NCI-H2227 (cell line): ENCODE data around the gene PDZRN4.
"Not testable (repeated sequence)": the region's sequence is repeated elsewhere in the genome, so short reads cannot be mapped to it uniquely, and the experiment has no call there.

ENCODE experiments used
- DNase-seq: peaks from one replicate; lab custom pipeline; 2025; ENCODE audit not compliant: unreplicated experiment; lab: John Stamatoyannopoulos, UW

The PDZRN4 gene

DNA sequence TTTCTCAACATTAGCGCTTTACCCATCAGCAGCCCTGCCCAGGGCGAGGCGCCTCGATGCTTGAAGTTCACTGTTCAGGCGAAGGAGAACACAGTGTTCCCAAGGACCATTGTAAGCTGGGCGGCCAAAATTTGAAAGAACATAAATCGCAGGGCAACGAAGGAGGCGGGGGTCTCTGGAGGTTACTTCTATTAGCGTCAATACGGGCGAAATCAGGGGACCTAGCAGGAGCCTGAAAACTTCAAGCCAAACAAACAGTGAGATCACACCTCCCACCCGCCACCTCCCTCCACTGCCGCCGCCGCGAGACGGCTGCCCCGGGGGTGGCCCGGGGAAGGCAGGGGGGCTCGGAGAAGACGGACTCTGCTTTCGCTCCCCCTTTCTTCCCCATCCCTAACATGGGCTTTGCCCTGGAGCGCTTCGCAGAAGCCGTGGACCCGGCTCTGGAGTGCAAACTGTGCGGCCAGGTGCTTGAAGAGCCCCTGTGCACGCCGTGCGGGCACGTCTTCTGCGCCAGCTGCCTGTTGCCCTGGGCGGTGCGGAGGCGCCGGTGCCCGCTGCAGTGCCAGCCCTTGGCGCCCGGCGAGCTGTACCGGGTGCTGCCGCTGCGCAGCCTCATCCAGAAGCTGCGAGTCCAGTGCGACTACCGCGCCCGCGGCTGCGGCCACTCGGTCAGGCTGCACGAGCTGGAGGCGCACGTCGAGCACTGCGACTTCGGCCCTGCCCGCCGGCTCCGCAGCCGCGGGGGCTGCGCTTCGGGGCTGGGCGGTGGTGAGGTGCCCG, at the start of gene PDZRN4:
Gene PDZRN4 (plus strand): TSS at position 263 of the 783 bp plus-strand sequence.
- DNase-seq = no peak

DNA sequence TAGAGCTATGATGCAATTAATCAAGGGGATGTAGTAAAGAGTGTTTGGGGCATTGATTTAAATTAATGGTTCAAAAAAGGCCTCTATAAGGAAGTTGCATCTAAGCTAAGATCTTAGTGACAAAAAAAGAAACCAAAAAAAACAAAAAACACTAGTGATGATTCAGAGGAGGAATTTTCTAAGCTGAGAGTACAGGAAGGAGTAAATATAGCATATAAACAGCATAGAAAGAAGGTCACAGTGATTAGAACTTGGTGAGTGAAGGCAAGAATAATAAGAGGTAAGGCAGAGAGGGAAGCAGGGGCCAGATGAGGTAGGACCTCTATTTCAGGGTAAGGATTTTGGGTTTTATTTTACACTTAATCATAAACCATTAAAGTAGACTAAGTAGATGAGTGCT, 48.0 kb upstream of the PDZRN4 start:
- no peak for DNase-seq

DNA sequence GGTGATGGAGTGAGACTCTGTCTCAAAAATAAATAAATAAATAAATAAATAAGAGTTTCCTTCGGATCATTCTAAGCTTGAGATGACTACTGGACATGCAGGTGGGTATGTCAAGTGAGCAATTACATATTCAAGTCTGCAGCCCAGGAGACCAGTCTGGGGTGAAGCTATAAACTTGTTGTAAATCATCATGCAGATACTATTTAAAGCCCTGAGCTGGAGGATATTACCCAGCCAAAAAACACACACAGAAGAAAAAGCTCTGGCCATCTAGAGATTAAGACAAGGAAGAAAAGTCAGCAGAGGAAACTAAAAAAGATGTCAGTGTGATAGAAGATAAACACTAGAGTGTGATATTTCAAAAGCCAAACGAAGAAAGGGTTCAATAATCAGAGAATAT, 47.0 kb upstream of the PDZRN4 start:
- no peak for DNase-seq

DNA sequence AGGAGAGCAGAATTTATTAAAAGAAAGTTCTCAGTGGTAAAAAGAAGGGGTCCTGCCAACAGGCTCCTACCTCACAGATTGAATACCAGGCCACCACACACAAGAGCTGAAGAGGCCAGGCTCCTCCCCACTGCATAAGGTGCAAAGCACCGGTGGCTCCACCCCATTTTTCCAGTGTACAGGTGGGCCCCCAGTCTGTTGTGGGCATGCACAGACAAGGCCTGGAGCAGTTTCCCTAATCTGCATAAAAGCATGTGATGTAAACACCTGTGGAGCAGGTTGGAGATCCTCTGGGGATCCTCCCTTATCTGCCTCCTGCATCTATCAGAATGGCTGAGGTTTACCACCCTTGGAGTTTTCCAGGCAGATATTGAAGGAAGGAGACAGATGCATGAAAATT, 45.7 kb upstream of the PDZRN4 start:
- DNase-seq = no peak

DNA sequence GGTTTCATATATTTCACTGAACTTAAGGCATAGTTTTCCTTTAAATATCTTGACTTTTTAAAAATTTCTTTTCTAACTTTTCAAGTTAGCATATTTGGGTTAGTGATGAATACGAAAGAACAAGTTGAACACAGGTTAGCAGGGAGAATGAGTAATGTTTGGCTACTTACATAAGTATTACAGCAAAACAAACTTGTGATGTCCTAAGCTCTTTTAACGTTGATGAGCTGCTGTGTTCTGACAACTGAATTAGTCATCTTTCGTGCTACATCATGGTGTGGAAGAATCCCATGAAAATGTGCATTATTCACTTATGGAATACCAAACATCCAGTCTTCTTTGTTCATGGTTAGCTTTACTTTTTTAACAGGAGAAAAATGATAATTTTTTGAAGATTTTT, 36.3 kb upstream of the PDZRN4 start:
- DNase-seq = no peak

DNA sequence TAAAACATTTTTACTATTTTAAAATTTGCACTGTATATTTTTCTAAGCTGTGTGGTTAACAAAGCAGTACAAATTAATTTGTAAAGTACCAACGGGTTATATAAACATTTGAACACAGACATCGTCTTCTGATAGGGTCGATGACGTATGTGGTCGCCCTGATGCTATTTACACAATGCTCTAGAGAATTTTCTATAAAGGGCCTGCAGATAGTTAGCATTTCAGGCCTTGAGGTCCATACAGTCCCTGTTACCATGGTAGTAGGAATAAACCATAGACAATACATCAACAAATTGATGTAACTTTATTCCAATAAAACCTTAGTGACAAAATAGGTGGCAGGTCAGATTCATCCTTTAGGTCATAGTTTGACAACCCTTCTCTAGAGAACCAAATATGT, 25.7 kb upstream of the PDZRN4 start:
- DNase-seq = no peak

DNA sequence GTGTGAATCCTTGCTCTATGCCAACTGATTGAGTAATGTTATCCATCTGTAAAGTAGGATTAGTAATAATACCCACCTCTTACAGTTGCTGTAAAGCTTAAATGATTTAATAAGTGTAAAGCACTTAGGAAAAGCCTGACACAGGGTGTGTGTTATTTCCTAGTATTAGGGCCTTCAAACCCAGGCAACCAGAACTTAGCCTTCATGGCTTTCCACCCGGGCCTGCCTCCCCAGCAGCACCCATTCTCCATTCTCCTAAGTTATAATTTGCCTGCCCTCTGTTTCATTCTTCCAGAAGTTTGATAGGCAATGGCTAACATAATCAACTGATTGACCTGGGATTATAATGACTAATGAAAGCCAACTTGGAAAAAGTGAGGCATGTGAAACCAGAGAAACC, 20.4 kb upstream of the PDZRN4 start:
- no peak for DNase-seq

DNA sequence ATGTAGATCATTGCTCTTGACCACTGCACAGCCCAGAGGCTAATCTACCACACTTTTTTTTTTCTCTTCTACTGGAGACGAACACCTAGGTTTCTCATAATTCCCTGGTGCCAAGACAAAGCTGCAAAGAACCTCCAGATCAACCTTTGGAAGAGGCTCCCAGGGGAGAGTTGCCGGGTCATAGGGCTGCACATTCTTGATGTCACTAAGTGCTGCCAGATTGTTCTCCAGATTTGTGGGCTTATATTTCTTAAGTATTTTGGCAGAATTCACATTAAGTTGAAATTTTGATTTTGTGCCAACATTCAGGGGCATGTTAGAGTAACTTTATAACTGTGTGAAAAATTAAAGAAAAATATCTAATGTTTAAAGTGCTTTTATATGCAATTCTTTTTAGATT, 13.5 kb upstream of the PDZRN4 start:
- DNase-seq = no peak

DNA sequence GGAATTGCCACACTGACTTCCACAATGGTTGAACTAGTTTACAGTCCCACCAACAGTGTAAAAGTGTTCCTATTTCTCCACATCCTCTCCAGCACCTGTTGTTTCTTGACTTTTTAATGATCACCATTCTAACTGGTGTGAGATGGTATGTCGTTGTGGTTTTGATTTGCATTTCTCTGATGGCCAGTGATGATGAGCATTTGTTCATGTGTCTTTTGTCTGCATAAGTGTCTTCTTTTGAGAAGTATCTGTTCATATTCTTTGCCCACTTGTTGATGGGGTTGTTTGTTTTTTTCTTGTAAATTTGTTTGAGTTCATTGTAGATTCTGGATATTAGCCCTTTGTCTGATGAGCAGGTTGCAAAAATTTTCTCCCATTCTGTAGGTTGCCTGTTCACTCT, 8.6 kb upstream of the PDZRN4 start:
- not testable (repeated sequence) for DNase-seq

DNA sequence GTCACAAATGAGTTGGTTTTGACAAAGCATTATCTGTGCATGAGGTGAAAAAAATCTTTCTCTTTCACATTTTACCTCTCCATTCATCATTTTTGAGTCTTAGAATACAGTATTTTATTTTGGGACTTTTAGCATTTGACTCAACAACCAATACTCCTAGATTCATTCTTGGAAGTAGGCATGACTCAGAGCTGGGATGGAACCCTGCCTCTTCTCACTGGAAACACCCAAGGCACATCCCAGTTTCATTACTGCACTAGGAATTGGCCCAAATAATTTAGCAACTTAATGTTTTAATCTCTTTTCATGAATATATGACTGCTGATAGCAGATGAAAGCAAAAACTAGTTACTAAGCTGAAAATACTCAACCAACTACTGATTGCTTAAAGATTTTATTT, 3.3 kb upstream of the PDZRN4 start:
- no peak for DNase-seq

DNA sequence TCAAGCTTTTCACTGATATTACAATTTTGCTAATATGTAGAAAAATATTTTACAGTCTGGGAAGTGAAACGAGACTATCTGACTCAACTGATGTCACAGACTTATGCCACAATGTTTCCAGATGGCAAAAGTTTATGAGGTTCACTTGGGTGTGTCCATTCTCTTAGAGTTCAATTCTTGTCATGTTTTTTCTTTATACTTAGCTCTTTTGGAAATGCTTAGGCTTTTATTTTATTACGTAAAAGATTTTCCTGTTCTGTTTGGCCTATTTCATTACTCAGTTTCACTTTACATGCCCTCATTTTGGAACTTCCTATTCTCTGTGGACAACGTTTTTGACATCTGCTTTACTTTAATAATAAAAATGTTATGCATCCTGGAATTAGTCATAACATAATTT, 2.1 kb upstream of the PDZRN4 start:
- no peak for DNase-seq

DNA sequence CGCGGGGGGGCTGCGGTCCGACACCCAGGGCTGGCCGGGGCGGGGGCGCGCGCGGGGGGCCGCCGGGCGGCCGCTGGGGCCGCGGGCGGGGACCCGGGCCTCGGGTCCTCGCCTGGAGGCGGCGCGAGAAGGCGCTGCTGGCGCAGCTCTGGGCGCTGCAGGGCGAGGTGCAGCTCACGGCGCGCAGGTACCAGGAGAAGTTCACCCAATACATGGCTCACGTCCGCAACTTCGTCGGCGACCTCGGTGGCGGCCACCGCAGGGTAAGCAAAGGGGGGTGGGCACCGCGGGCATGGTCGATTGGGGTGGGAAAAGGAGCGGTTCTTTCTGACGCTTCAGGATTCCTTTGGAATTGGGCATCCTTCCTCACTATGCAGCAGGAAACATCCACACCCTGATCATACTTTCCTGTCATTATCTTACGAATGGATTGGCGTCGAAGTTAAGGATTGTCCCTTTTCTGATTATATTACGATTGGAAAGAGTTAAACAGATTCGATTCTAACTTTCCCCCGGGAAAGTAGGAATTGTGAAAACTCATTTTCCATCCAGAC, 798 bp downstream of the PDZRN4 start:
- DNase-seq = no peak

DNA sequence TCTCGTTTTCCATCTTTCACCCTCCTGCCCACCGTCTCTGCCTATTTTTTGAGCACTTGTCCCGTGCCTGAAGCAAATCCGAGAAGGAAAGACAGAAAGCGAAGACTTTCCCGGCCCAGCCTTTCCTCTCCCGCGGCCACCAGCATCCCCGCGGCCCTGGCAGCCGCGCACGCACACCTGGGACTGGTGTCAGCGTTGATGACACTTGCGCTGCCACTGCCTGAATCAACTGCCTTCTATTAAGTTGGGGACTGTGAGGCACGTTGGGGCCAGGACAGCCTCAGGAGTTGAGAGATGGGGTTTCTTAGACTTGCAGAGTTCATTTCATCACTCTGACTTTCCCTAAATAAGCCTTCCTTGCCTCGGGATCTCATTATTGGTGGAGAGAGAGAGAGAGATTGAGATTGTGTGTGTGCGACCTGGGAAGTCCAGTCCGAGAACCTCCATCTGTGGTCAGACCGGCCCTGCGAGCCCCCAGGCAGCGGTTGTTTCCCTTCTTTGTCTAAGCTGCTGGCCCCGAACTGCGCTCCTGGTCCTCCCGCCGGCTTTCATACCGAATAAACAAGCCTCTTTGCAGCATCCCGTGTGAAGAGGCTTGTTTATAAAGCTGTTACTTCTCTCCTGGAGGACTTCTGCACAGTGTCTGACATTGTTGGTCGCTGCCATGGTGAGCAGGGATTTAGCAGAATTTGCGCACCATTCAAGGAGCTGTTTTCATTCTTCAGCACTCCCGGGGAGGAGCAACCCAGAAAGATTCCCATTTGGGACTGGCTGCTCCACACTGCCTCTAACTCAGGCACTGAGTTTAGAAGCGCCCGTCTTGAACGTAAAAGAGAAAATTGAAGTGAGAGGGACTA, 1.5 kb downstream of the PDZRN4 start:
- DNase-seq = no peak

DNA sequence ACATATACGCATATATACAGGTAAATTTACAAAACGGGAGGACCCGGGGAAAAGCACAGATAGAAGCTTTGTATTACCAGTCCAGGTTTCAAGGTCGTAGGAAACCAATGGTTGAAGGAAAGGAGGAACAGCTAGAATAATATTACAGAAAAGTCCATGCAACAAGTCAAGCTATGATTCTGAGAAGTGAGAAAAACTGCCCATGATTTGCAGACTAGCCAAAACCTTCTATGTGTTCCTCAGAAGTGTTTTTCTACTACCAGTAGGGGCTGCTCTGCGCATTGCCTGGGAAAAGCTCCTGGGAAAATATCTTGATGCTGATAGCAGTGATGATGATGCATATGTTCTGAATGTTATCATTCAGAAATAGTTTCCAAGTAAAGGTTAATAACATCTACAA, 2.2 kb downstream of the PDZRN4 start:
- DNase-seq = no peak

DNA sequence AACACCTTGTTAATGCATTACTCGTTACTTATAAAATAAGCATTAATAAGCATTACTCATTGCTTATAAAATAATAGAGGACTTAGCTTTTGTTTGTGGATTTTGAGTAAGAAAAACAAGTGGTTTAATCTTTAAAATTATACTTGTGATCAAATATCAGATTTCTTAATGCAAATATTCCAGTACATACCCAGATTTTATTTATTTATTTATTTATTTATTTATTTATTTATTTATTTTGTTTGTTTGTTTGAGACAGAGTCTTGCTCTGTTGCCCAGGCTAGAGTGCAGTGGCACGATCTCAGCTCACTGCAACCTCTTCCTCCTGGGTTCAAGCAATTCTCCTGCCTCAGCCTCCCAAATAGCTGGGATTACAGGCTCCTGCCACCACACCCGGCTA, 3.4 kb downstream of the PDZRN4 start:
- not testable (repeated sequence) for DNase-seq

DNA sequence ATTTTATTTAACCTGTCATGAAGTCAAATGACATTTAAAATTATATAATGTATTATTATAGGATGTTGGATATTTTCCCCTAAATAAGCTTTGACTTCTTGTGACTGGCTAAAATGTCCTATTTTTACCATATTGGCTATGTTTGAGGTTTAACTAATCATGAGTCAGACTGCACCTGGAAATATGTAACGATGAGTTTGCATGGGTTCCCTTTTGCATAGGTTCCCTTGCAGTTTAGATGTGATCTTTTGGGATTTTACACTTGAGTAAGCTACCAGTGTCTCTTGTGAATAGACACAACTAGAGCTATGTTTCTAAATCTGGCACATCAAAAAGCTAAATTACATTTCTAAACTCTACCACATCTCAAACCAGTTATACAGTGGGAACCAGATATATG, 5.2 kb downstream of the PDZRN4 start:
- no peak for DNase-seq

DNA sequence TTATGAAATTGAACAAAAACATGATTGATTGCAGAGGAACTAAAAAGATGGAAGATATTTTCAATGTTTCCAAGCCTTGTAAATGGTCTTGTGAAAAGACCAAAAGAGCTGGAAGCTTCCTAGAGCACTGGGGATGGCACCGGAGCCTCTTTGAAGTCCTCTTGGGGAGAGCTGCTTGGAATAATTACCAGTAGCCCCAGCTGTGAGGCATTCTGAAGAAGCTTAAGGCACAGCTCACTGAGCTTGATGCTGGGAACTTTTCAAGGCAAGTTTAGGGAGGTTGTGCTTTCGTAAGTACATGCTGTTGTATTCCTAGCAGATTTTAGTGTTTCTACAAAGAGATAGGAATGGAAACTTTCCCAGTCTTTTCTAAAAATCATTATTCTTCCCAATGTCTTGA, 13.9 kb downstream of the PDZRN4 start:
- DNase-seq = no peak

DNA sequence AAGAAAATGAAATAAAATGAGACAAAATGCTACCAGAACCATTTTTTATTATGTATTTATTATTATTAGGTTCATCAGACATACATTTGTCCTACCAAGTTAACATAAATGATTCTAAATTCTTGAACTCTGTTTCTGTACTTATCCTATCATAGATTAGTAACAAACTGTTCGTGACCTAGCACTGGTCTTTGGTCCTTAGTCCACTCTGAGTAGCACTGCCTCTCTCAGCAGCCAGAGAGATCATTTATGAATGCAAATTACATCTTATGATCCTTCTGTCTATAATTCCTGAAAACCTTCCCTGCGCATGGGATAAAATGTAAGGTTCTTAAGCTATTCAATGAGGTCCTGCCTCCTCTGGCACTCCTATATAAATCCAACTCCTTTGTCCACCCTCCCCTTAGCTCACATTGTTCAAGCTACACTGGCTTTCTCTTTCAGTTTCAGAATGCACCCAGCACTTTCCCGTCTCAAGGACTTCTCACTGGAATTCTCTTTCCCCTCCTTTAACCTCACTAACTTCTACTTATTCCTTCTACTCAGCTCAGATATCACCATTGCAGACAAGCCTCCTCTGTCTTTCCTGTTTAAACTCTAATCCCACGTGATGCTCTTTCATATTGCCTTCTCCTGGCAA, 17.1 kb downstream of the PDZRN4 start:
- DNase-seq = no peak

DNA sequence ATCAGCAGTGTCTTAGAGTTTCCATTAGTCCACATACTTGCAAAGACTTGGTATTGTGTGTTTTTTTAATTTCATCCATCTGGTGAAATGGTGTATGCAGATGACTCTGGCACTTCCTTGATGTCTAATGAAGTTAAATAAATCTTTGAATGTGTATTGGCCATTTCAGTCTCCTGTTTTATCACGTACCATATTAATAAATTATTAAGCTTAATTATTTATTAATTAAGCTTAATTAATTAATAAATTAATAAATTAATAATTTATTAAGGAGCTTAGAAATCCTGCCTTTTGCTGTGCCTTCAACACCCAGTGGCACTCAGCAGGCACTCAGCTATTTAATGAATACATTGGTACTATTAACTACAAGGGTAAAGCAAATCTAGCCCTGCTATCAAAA, 18.2 kb downstream of the PDZRN4 start:
- DNase-seq = no peak

DNA sequence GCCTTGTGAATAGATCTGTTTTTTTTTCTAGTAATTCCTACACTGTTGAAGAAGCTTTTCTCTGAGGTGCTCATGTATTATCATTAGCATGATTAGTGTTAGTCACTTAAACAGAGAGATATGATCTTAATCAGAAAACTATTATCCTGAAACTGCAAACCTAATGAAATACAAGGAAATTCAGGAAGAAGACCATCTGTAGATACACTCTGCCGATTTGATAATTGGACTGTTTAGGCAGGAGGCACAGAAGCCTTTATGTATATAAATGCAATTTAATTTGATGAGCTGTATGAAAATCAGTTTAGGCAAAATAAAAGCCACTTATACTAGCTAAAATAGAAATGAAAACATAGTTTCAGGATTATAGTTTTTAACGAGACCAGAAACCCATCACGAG, 23.3 kb downstream of the PDZRN4 start:
- no peak for DNase-seq

DNA sequence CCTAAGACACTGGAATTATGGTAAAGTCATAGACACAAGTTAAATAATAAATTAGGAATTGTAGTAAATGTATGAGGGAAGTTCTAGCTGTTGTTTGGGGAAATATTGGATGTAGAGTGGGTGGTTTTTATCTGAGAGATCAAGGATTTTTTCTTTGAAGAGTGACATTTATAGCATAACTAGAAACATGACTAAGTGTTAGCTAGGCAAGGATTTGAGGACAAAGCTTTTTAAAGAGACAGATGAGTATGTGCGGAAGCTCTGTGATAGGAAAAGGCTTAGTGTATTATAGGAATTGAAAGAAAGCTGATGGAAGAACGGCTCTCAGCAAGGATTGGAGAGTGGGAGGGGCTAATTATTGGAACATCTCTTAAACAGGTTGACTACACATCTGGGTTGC, 24.5 kb downstream of the PDZRN4 start:
- DNase-seq = no peak

DNA sequence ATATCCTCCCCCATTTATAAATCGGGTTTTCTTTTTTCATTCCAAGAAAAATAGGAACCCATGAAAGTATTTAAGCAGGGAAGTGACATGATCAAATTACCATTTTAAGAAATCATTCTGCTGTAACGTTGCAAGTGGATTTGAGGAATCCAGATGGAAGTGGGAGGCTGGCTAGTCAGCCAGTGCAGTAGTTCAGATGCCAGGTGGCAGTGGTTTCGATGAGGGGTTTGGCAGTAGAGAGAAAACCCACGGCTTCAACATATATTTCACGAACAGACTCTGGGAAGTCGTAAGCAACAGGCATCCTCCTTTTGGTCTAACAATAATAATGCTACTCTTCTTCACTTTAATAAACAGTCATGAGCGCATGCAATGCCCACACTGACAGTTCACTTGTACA, 25.0 kb downstream of the PDZRN4 start:
- no peak for DNase-seq
